ENCODE measurements around the gene FAM53C. TPM values are rescaled to one million over a fixed set of nuclear protein-coding genes. Genes with fewer than 3 reads are reported as not detected.
A peak's percentile ranks its signal among the peaks of the same experiment; 100 is the strongest.

Gene FAM53C
- total RNA-seq, 1 experiment from 2014 or later: 38.9 TPM

- no TSS peak for BruUV-seq (replicated peaks)
- Mint-ChIP-seq H3K4me3 (ENCODE audit: unreplicated experiment) (peak overlapping the region; percentile 99), H3K4me1 (ENCODE audit: insufficient read depth, unreplicated experiment) (peaks cover 51% of the 10 kb centered on the region), H3K27ac (ENCODE audit: low read depth, unreplicated experiment) (peak overlapping the region; percentile 98), H3K27me3 (ENCODE audit: insufficient read depth, unreplicated experiment) (no peaks in the 10 kb centered on the region), H3K9me3 (ENCODE audit: unreplicated experiment) (peaks cover 9% of the 10 kb centered on the region), H3K36me3 (ENCODE audit: insufficient read depth, unreplicated experiment) (peaks cover 22% of the 10 kb centered on the region)
- POLR2A ChIA-PET: interaction anchor here (0.5 to 9.3 kb wide), 33 partner anchors 14 to 1950 kb away, joined by 3 to 395 read pairs (median 4); partner anchors contain the start of genes BRD8, CDC23, CDC25C and CTNNA1
- CTCF ChIA-PET: interaction anchor here (0.6 to 8.0 kb wide), 65 partner anchors 8 to 1803 kb away, joined by 3 to 323 read pairs (median 5); partner anchors contain the start of genes BRD8, CDC23, CDC25C and EGR1
- intact Hi-C loops (cut with micrococcal nuclease): loop anchor here (1.0 to 10.0 kb wide), 3 partner anchors 131 to 173 kb away; no protein-coding TSS in a partner anchor
- DNase-seq (ENCODE audit: unreplicated experiment): peak; percentile 72
- peak; percentile 29 for TF ChIP-seq CTCF (IDR thresholded peaks at IDR 0.05; ENCODE audit: unreplicated experiment)
Measured at GRCh38 chr5:138352722-138353559, 14.9 kb downstream of the FAM53C start.

- intact Hi-C loops (cut with micrococcal nuclease): loop anchor here (1.0 to 10.0 kb wide), 3 partner anchors 131 to 173 kb away; no protein-coding TSS in a partner anchor
- ChIA-PET CTCF (interaction anchor here (0.6 to 8.0 kb wide), 46 partner anchors 8 to 1803 kb away, joined by 3 to 323 read pairs (median 5); partner anchors contain the start of genes BRD8, CDC23, CDC25C and EGR1), POLR2A (interaction anchor here (0.5 to 9.3 kb wide), 26 partner anchors 13 to 1949 kb away, joined by 3 to 395 read pairs (median 6); partner anchors contain the start of genes BRD8, CDC23, CDC25C and EGR1)
- peaks cover 51% of the 10 kb centered on the region for H3K4me1 Mint-ChIP-seq (ENCODE audit: insufficient read depth, unreplicated experiment)
- H3K36me3 Mint-ChIP-seq (ENCODE audit: insufficient read depth, unreplicated experiment): peaks cover 17% of the 10 kb centered on the region
- H3K9me3 Mint-ChIP-seq (ENCODE audit: unreplicated experiment): peaks cover 9% of the 10 kb centered on the region
- H3K27ac Mint-ChIP-seq (ENCODE audit: low read depth, unreplicated experiment): peak overlapping the region; percentile 98
- TF ChIP-seq CTCF (IDR thresholded peaks at IDR 0.05; ENCODE audit: unreplicated experiment): no peak
- no TSS peak for BruUV-seq (replicated peaks)
- DNase-seq (ENCODE audit: unreplicated experiment): no peak
- H3K27me3 Mint-ChIP-seq (ENCODE audit: insufficient read depth, unreplicated experiment): no peaks in the 10 kb centered on the region
- peak overlapping the region; percentile 99 for H3K4me3 Mint-ChIP-seq (ENCODE audit: unreplicated experiment)
Measured at GRCh38 chr5:138353560-138354080, 15.6 kb downstream of the FAM53C start.

GRCh38 chr5:138354387-138354786, 16.3 kb downstream of the FAM53C start:
- Mint-ChIP-seq H3K9me3 (ENCODE audit: unreplicated experiment) (peaks cover 9% of the 10 kb centered on the region), H3K4me3 (ENCODE audit: unreplicated experiment) (peak overlapping the region; percentile 99), H3K27ac (ENCODE audit: low read depth, unreplicated experiment) (peak overlapping the region; percentile 98), H3K4me1 (ENCODE audit: insufficient read depth, unreplicated experiment) (peaks cover 51% of the 10 kb centered on the region), H3K27me3 (ENCODE audit: insufficient read depth, unreplicated experiment) (no peaks in the 10 kb centered on the region), H3K36me3 (ENCODE audit: insufficient read depth, unreplicated experiment) (peaks cover 15% of the 10 kb centered on the region)
- CTCF ChIA-PET: interaction anchor here (0.5 to 8.0 kb wide), 21 partner anchors 15 to 244 kb away, joined by 3 to 323 read pairs (median 12); partner anchors contain the start of genes CDC23, CDC25C, EGR1 and FAM53C
- POLR2A ChIA-PET: interaction anchor here (0.5 to 9.3 kb wide), 21 partner anchors 12 to 955 kb away, joined by 3 to 395 read pairs (median 8); partner anchors contain the start of genes BRD8, CDC23, CDC25C and EGR1
- TF ChIP-seq CTCF (IDR thresholded peaks at IDR 0.05; ENCODE audit: unreplicated experiment): no peak
- TSS peak; percentile 33 for BruUV-seq (replicated peaks)
- intact Hi-C loops (cut with micrococcal nuclease): loop anchor here (5.0 to 10.0 kb wide), 2 partner anchors 132 to 150 kb away; no protein-coding TSS in a partner anchor
- DNase-seq (ENCODE audit: unreplicated experiment): no peak
